Gastrocnemius medialis (tissue), 4 donors: ENCODE measurements around the gene ADAMTS14. TPM values are rescaled to one million over a fixed set of nuclear protein-coding genes. Genes with fewer than 3 reads are reported as not detected.
"Not testable (repeated sequence)": the region's sequence is repeated elsewhere in the genome, so short reads cannot be mapped to it uniquely, and the experiment has no call there.

Experiments
- ATAC-seq, 2 donors: fragments of 150-250 bp; one replicate each; pipeline ENCODE4 v1.9.1; 2016
- DNase-seq, 2 donors: peaks; one replicate each; pipeline ENCODE4 v3.0.0-alpha.2; 2019
- H3K27ac ChIP-seq, 4 donors: fragments of 200-600 bp; sonication (generic); 1 replicate in 1 of 4; 2 replicates in 3 of 4; pipeline ENCODE4 v1.5.1; 2016 to 2018; ENCODE audit warnings: mild to moderate bottlenecking in 2 of 4, moderate library complexity in 1 of 4
- H3K27me3 ChIP-seq, 3 donors: fragments of 200-600 bp; sonication (generic) in 2 of 3; 1 replicate in 1 of 3; 2 replicates in 2 of 3; pipeline versions ENCODE4 v1.5.1 to v1.6.0; 2016 to 2019; ENCODE audit warnings: mild to moderate bottlenecking in 1 of 3, moderate library complexity in 1 of 3
- H3K36me3 ChIP-seq, 2 donors: fragments of 200-600 bp; sonication (generic) in 1 of 2; one replicate each; pipeline ENCODE4 v1.5.1; 2017 to 2018
- H3K4me1 ChIP-seq, 2 donors: fragments of 200-600 bp; sonication (generic) in 1 of 2; one replicate each; pipeline ENCODE4 v1.5.1; 2016 to 2017; ENCODE audit warnings: mild to moderate bottlenecking in 2 of 2
- H3K4me3 ChIP-seq, 4 donors: fragments of 200-600 bp; sonication (generic) in 3 of 4; 1 replicate in 1 of 4; 2 replicates in 3 of 4; pipeline ENCODE4 v1.5.1; 2016 to 2019; ENCODE audit warnings: mild to moderate bottlenecking in 2 of 4
- H3K9me3 ChIP-seq, 3 donors: fragments of 200-600 bp; sonication (generic) in 2 of 3; 1 replicate in 1 of 3; 2 replicates in 2 of 3; pipeline ENCODE4 v1.5.1; 2016 to 2019
- CTCF ChIP-seq, 5 experiments: fragments of 450-650 bp in 3 of 5; fragments of 200-600 bp in 2 of 5; sonication (generic) in 2 of 5; IDR thresholded peaks in 4 of 5; conservative IDR thresholded peaks in 1 of 5; 1 replicate in 4 of 5; 2 replicates in 1 of 5; pipeline ENCODE4 v1.5.1; 2016 to 2019; ENCODE audit warnings: antibody characterized with exemption in 5 of 5, mild to moderate bottlenecking in 3 of 5, moderate library complexity in 3 of 5
- POLR2A ChIP-seq, 2 donors: fragments of 450-650 bp; IDR thresholded peaks; one replicate each; pipeline ENCODE4 v1.6.1; 2017; ENCODE audit warnings: antibody characterized with exemption in 2 of 2, mild to moderate bottlenecking in 2 of 2, moderate library complexity in 2 of 2
- in situ Hi-C, 4 donors: fragments of 200-750 bp; cut with MboI; loops; one replicate each; pipeline versions ENCODE4 v1.15.0 to v1.8.0; 2017; ENCODE audit warnings: low sequenced_read_pairs in 4 of 4
- intact Hi-C: fragments of 100-400 bp; cut with DNase I; formaldehyde crosslinking; loops from one replicate; pipeline ENCODE4 v1.15.1; 2023; ENCODE audit warnings: low total_unique reads
- total RNA-seq, 4 donors: library from RNA; depleted of rRNA; stranded (reverse); fragments of >200 nt; gene quantifications; one replicate each; pipeline versions ENCODE4 v1.1.0 to v1.2.3, GENCODE V29; 2016

The ADAMTS14 gene
- total RNA-seq, 4 donors from 2014 or later, result 0.10 TPM; not detected in 3

GRCh38 chr10:70765794-70766594 lies 93.7 kb downstream of the ADAMTS14 start:
- no peak for ATAC-seq
- Histone ChIP-seq H3K4me3 (no peak overlapping the region), H3K9me3 (no peaks in the 10 kb centered on the region), H3K4me1 (no peaks in the 10 kb centered on the region), H3K27me3 (no peaks in the 10 kb centered on the region), H3K36me3 (no peaks in the 10 kb centered on the region), H3K27ac (no peak overlapping the region)
- DNase-seq, result no peak
- TF ChIP-seq CTCF (IDR thresholded peaks at IDR 0.05 in 4 of 5, conservative IDR thresholded peaks at IDR 0.05 in 1 of 5) (no peak), POLR2A (IDR thresholded peaks at IDR 0.05) (no peak)
- intact Hi-C loops, result no loop called here
- in situ Hi-C loops, result loop anchor here in 2 of 4 donors (10.0 to 25.0 kb wide), 3 partner anchors 211 to 329 kb away; partner anchors contain the start of gene NODAL (in 1 of the 2)

- in situ Hi-C loops, result loop anchor here in 2 of 4 donors (10.0 to 25.0 kb wide), 3 partner anchors 213 to 331 kb away; partner anchors contain the start of gene NODAL (in 1 of the 2)
- H3K36me3 ChIP-seq, H3K4me3 ChIP-seq, intact Hi-C loops, H3K9me3 ChIP-seq, H3K27ac ChIP-seq, H3K27me3 ChIP-seq, ATAC-seq, DNase-seq, H3K4me1 ChIP-seq: not testable (repeated sequence)
These were observed 95.8 kb downstream of the ADAMTS14 start for GRCh38 chr10:70768026-70768685.

GRCh38 chr10:70769121-70769520 lies 96.8 kb downstream of the ADAMTS14 start:
- no peaks in the 10 kb centered on the region for H3K27me3 ChIP-seq
- no peaks in the 10 kb centered on the region for H3K36me3 ChIP-seq
- no peak overlapping the region for H3K27ac ChIP-seq
- no peak overlapping the region for H3K4me3 ChIP-seq
- intact Hi-C loops (no loop called here), in situ Hi-C loops (loop anchor here in 2 of 4 donors (10.0 to 25.0 kb wide), 3 partner anchors 214 to 332 kb away; partner anchors contain the start of gene NODAL (in 1 of the 2))
- no peaks in the 10 kb centered on the region for H3K9me3 ChIP-seq
- DNase-seq (no peak), ATAC-seq (no peak)
- no peaks in the 10 kb centered on the region for H3K4me1 ChIP-seq
- TF ChIP-seq POLR2A (IDR thresholded peaks at IDR 0.05) (no peak), CTCF (IDR thresholded peaks at IDR 0.05 in 4 of 5, conservative IDR thresholded peaks at IDR 0.05 in 1 of 5) (no peak)

GRCh38 chr10:70770001-70770400 lies 97.7 kb downstream of the ADAMTS14 start:
- intact Hi-C loops (no loop called here), in situ Hi-C loops (loop anchor here in 2 of 4 donors (25.0 kb wide), 2 partner anchors 308 to 333 kb away; partner anchors contain the start of gene NODAL (in 1 of the 2))
- Histone ChIP-seq H3K4me1 (no peaks in the 10 kb centered on the region), H3K27me3 (no peaks in the 10 kb centered on the region), H3K4me3 (no peak overlapping the region), H3K9me3 (no peaks in the 10 kb centered on the region), H3K36me3 (no peaks in the 10 kb centered on the region), H3K27ac (no peak overlapping the region)
- DNase-seq (no peak), ATAC-seq (no peak)
- TF ChIP-seq CTCF (IDR thresholded peaks at IDR 0.05 in 4 of 5, conservative IDR thresholded peaks at IDR 0.05 in 1 of 5) (no peak), POLR2A (IDR thresholded peaks at IDR 0.05) (no peak)

- ATAC-seq, H3K4me3 ChIP-seq, intact Hi-C loops, H3K9me3 ChIP-seq, H3K4me1 ChIP-seq, H3K27me3 ChIP-seq, DNase-seq, H3K36me3 ChIP-seq, H3K27ac ChIP-seq: not testable (repeated sequence)
- in situ Hi-C loops, result loop anchor here in 2 of 4 donors (25.0 kb wide), 2 partner anchors 308 to 333 kb away; partner anchors contain the start of gene NODAL (in 1 of the 2)
These were observed 98.2 kb downstream of the ADAMTS14 start for GRCh38 chr10:70770516-70770915.
